Vagina (tissue), 2 donors: ENCODE data around the gene NMNAT3.

ENCODE experiments used
- POLR2A ChIP-seq, 2 donors: fragments of 450-650 bp; IDR thresholded peaks; one replicate each; pipeline ENCODE4 v1.6.1; 2017; ENCODE audit warnings: antibody characterized with exemption in 2 of 2, mild to moderate bottlenecking in 2 of 2, moderate library complexity in 2 of 2
- POLR2AphosphoS5 ChIP-seq, 2 donors: sonication (generic); formaldehyde crosslinking; IDR thresholded peaks; one replicate each; pipeline ENCODE4 v1.9.0; 2017; ENCODE audit warnings: antibody characterized with exemption in 2 of 2, mild to moderate bottlenecking in 2 of 2, low read depth in 1 of 2; ENCODE audit not compliant: insufficient read depth in 1 of 2
- TF ChIP-seq, protein P1 (sequence below), 3 experiments: fragments of 450-650 bp in 2 of 3; fragments of 200-600 bp in 1 of 3; sonication (generic) in 1 of 3; IDR thresholded peaks; one replicate each; pipeline ENCODE4 v1.5.1; 2017 to 2019; ENCODE audit warnings: antibody characterized with exemption in 3 of 3, mild to moderate bottlenecking in 2 of 3, moderate library complexity in 2 of 3

DNA sequence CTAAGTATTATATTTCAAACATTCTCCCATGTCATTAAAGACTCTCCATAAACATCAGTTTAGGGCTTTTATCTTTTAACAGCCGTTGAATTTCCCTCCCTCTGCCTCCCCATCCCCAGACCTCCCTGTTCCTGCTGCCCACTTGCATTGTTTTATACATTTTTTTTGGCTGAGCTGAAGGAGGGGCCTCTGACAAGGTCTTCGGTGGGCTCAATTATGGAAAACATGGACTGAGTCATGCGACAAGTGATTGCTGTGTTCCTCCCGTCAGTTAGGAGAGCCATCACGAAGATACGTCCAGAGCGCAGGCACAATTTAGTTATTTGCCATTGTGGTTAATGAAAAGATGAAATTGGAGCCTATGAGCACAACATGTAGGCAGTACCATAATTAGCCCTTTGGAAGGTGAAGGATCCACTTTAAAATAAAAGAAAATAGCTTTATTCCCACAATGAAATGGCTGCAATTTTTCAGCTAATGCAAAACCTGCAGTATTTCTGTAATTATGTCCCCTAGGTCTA, 12.0 kb upstream of the NMNAT3 start:
- TF ChIP-seq POLR2A (IDR thresholded peaks at IDR 0.05) (no peak), POLR2AphosphoS5 (IDR thresholded peaks at IDR 0.05; ENCODE audit: insufficient read depth in 1 of 2, low read depth in 1 of 2) (no peak)
- TF ChIP-seq, protein P1, sequence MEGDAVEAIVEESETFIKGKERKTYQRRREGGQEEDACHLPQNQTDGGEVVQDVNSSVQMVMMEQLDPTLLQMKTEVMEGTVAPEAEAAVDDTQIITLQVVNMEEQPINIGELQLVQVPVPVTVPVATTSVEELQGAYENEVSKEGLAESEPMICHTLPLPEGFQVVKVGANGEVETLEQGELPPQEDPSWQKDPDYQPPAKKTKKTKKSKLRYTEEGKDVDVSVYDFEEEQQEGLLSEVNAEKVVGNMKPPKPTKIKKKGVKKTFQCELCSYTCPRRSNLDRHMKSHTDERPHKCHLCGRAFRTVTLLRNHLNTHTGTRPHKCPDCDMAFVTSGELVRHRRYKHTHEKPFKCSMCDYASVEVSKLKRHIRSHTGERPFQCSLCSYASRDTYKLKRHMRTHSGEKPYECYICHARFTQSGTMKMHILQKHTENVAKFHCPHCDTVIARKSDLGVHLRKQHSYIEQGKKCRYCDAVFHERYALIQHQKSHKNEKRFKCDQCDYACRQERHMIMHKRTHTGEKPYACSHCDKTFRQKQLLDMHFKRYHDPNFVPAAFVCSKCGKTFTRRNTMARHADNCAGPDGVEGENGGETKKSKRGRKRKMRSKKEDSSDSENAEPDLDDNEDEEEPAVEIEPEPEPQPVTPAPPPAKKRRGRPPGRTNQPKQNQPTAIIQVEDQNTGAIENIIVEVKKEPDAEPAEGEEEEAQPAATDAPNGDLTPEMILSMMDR (IDR thresholded peaks at IDR 0.05) = no peak
